Suprapubic skin (tissue), 4 donors: Measurements from ENCODE around the gene ATXN7L1. TPM values are rescaled to one million over a fixed set of nuclear protein-coding genes. Genes with fewer than 3 reads are reported as not detected.

ENCODE experiments used
- DNase-seq, 2 donors: peaks; one replicate each; pipeline ENCODE4 v3.0.0-alpha.2; 2019; ENCODE audit warnings: low spot score in 2 of 2
- H3K27ac ChIP-seq: fragments of 200-600 bp; sonication (generic); one replicate; pipeline ENCODE4 v1.5.1; 2019
- H3K27me3 ChIP-seq: fragments of 200-600 bp; sonication (generic); one replicate; pipeline ENCODE4 v1.5.1; 2019
- H3K36me3 ChIP-seq: fragments of 200-600 bp; sonication (generic); one replicate; pipeline ENCODE4 v1.5.1; 2019
- H3K4me1 ChIP-seq: fragments of 200-600 bp; sonication (generic); one replicate; pipeline ENCODE4 v1.5.1; 2019
- H3K4me3 ChIP-seq: fragments of 200-600 bp; sonication (generic); one replicate; pipeline ENCODE4 v1.5.1; 2019; ENCODE audit warnings: mild to moderate bottlenecking
- H3K9me3 ChIP-seq: fragments of 200-600 bp; sonication (generic); one replicate; pipeline ENCODE4 v1.5.1; 2019
- EP300 ChIP-seq: sonication (generic); formaldehyde crosslinking; IDR thresholded peaks from one replicate; pipeline ENCODE4 v1.6.1; 2017; ENCODE audit warnings: antibody characterized with exemption
- POLR2A ChIP-seq, 2 donors: fragments of 450-650 bp; IDR thresholded peaks; one replicate each; pipeline ENCODE4 v1.6.1; 2017; ENCODE audit warnings: antibody characterized with exemption in 2 of 2, mild to moderate bottlenecking in 2 of 2, moderate library complexity in 2 of 2
- POLR2AphosphoS5 ChIP-seq, 3 donors: sonication (generic); formaldehyde crosslinking; IDR thresholded peaks; one replicate each; pipeline ENCODE4 v1.6.1; 2017; ENCODE audit warnings: antibody characterized with exemption in 3 of 3
- WGBS: methylation state at CpG from one replicate; pipeline ENCODE4 v1.1.5; 2018; 5-methylcytosine and 5-hydroxymethylcytosine counted together
- total RNA-seq, 4 donors: library from RNA; depleted of rRNA; stranded (reverse); fragments of >200 nt; gene quantifications; one replicate each; pipeline ENCODE4 v1.1.0, GENCODE V29; 2016
- TF ChIP-seq, protein P1 (sequence below), 2 donors: fragments of 200-600 bp in 1 of 2; fragments of 450-650 bp in 1 of 2; sonication (generic) in 1 of 2; IDR thresholded peaks; one replicate each; pipeline ENCODE4 v1.5.1; 2016 to 2019; ENCODE audit warnings: antibody characterized with exemption in 2 of 2, mild to moderate bottlenecking in 1 of 2, moderate library complexity in 1 of 2

ATXN7L1 gene
- total RNA-seq, 4 donors from 2014 or later = 14.8 to 35.6 (median 17.3) TPM

DNA sequence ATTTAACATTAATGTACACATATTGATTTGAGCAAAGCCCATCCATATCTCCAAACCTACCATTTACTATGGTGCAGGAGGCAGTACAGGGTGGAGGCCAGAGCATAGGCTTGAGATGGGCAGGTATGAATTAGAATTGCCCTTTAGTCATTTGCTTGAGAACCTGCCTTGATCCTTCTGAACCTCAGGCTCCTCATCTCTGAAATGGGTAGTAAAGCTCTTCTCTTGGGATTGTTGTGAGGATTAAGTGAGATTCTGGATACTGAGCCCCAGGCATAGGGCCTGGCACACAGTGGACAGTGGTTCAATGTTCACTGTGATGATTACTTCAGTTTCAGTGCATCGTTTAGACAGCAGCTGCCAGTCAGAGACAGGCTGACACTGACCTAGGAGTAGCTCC lies 5.0 kb upstream of the ATXN7L1 start:
- H3K4me3 ChIP-seq = no peak overlapping the region
- no peak overlapping the region for H3K27ac ChIP-seq
- no peaks in the 10 kb centered on the region for H3K27me3 ChIP-seq
- WGBS = 75% methylated on average over 1 of the region's 1 CpG
- no peaks in the 10 kb centered on the region for H3K36me3 ChIP-seq
- no peak for DNase-seq
- TF ChIP-seq POLR2AphosphoS5 (IDR thresholded peaks at IDR 0.05) (no peak), POLR2A (IDR thresholded peaks at IDR 0.05) (no peak), EP300 (no peak)
- H3K4me1 ChIP-seq = peaks cover 18% of the 10 kb centered on the region
- H3K9me3 ChIP-seq = no peaks in the 10 kb centered on the region

- Histone ChIP-seq H3K36me3 (no peaks in the 10 kb centered on the region), H3K27me3 (no peaks in the 10 kb centered on the region), H3K4me3 (no peak overlapping the region), H3K9me3 (no peaks in the 10 kb centered on the region), H3K27ac (no peak overlapping the region), H3K4me1 (peaks cover 20% of the 10 kb centered on the region)
- no peak for TF ChIP-seq POLR2AphosphoS5 (IDR thresholded peaks at IDR 0.05)
- TF ChIP-seq, protein P1, sequence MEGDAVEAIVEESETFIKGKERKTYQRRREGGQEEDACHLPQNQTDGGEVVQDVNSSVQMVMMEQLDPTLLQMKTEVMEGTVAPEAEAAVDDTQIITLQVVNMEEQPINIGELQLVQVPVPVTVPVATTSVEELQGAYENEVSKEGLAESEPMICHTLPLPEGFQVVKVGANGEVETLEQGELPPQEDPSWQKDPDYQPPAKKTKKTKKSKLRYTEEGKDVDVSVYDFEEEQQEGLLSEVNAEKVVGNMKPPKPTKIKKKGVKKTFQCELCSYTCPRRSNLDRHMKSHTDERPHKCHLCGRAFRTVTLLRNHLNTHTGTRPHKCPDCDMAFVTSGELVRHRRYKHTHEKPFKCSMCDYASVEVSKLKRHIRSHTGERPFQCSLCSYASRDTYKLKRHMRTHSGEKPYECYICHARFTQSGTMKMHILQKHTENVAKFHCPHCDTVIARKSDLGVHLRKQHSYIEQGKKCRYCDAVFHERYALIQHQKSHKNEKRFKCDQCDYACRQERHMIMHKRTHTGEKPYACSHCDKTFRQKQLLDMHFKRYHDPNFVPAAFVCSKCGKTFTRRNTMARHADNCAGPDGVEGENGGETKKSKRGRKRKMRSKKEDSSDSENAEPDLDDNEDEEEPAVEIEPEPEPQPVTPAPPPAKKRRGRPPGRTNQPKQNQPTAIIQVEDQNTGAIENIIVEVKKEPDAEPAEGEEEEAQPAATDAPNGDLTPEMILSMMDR (IDR thresholded peaks at IDR 0.05) = no peak
- TF ChIP-seq POLR2A (IDR thresholded peaks at IDR 0.05) = no peak
- TF ChIP-seq EP300 = no peak
- 75% methylated on average over 6 of the region's 6 CpGs for WGBS
- no peak for DNase-seq
Measured at GRCh38 chr7:105880571-105881330, 4.4 kb upstream of the ATXN7L1 start.

DNA sequence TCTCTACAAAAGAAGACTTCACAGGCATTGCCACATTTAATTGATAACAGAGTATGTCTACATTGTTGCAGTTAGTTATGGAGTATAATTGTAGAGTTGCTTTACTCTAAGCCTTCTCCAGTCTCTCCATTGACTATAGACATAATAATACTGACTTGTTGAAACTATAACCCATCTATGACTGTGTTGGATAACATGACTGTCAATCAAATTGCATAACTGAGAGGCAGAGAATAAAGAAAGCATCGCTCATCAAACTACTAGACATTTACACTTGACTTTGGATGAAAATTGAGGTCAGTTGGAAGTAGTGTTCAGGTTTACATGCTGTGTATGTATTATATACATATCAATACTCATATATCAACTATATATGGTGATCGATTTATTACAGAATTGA lies 3.4 kb upstream of the ATXN7L1 start:
- Histone ChIP-seq H3K9me3 (no peaks in the 10 kb centered on the region), H3K27me3 (no peaks in the 10 kb centered on the region), H3K27ac (no peak overlapping the region), H3K36me3 (no peaks in the 10 kb centered on the region), H3K4me3 (no peak overlapping the region), H3K4me1 (peaks cover 29% of the 10 kb centered on the region)
- no peak for DNase-seq
- WGBS = 97% methylated on average over 2 of the region's 2 CpGs
- no peak for TF ChIP-seq POLR2A (IDR thresholded peaks at IDR 0.05)
- TF ChIP-seq POLR2AphosphoS5 (IDR thresholded peaks at IDR 0.05) = no peak
- TF ChIP-seq, protein P1 (IDR thresholded peaks at IDR 0.05) = no peak
- no peak for TF ChIP-seq EP300

DNA sequence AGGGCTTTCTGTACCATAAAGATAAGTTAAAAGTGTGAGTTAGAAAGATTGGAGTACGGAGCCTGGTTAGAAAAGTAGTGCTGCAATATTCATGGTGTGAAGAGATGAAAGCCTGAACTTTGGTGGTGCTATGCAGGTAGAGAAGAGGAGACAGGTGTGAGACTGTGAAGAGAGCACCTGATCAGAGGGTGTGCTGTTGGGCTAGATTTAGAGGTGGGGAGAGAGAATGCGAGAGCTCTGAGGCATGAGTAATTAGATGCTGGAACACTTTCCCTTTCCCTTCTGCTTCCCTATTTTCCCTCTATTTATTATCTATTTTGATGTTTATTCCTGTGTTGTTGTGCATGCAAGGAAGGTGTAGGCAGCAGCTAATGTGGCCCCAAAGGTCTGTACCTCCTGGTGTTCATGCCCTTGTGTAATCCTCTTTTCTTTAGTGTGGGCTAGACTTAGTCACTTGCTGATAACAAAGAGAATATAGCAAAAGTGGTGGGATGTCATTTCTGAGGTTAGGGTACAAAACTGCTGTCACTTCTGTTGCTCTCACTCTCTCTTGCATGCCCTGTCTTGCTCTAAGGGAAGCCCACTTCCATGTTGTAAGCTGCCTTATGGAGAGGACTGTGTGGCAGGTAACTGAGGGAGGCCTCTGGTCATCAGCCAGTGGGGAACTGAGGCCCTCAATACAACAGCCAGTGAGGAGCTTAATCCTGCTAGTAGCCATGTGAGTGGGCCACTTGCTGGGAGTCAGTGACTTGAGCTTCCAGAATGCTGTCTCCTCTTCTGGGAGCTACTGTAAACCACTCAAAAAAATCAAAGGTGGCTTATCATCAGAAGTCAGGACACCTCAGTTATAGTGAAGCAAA lies 2.6 kb upstream of the ATXN7L1 start:
- peaks cover 32% of the 10 kb centered on the region for H3K4me1 ChIP-seq
- WGBS = 80% methylated on average over 2 of the region's 2 CpGs
- DNase-seq = no peak
- H3K36me3 ChIP-seq = no peaks in the 10 kb centered on the region
- TF ChIP-seq, protein P1 (IDR thresholded peaks at IDR 0.05) = no peak
- TF ChIP-seq POLR2A (IDR thresholded peaks at IDR 0.05) (no peak), POLR2AphosphoS5 (IDR thresholded peaks at IDR 0.05) (no peak), EP300 (no peak)
- no peak overlapping the region for H3K4me3 ChIP-seq
- no peaks in the 10 kb centered on the region for H3K27me3 ChIP-seq
- no peaks in the 10 kb centered on the region for H3K9me3 ChIP-seq
- H3K27ac ChIP-seq = no peak overlapping the region

DNA sequence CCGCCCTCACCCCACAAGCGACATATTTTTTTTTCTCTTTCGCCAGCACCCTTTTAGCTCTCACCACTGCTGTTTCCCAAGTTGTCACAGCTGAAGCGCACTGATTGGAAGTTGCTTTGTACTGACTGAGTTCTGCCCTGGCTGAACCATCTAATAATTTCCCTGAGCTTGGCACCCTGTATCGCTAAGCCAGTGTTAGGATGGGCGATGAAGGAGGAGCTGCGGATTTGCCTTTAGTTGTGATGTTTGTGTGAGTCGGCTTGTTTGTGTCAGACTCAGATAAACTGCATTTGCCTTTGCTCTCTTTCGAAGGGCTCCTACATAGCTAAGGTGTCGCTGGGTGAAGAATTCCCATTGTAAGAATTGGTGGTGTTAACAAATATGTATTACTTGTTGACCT lies 1.3 kb upstream of the ATXN7L1 start:
- no peak overlapping the region for H3K27ac ChIP-seq
- peak overlapping the region; percentile 58 for H3K4me3 ChIP-seq
- H3K36me3 ChIP-seq = no peaks in the 10 kb centered on the region
- H3K4me1 ChIP-seq = peaks cover 32% of the 10 kb centered on the region
- no peak for DNase-seq
- TF ChIP-seq, protein P1 (IDR thresholded peaks at IDR 0.05) = no peak
- TF ChIP-seq EP300 = no peak
- no peak for TF ChIP-seq POLR2AphosphoS5 (IDR thresholded peaks at IDR 0.05)
- no peak for TF ChIP-seq POLR2A (IDR thresholded peaks at IDR 0.05)
- no peaks in the 10 kb centered on the region for H3K9me3 ChIP-seq
- H3K27me3 ChIP-seq = no peaks in the 10 kb centered on the region
- WGBS = 60% methylated on average over 10 of the region's 10 CpGs
